Omental fat pad (tissue), 4 donors: ENCODE measurements around the gene TLR1. TPM values are rescaled to one million over a fixed set of nuclear protein-coding genes. Genes with fewer than 3 reads are reported as not detected.
A peak's percentile ranks its signal among the peaks of the same experiment; 100 is the strongest.

Experiments
- ATAC-seq: fragments of 150-250 bp; one replicate; pipeline ENCODE4 v1.9.1; 2016; ENCODE audit warnings: mild to moderate bottlenecking, moderate library complexity; ENCODE audit not compliant: low FRiP score
- DNase-seq: peaks from one replicate; pipeline ENCODE4 v3.0.0-alpha.2; 2019; ENCODE audit warnings: low spot score
- CTCF ChIP-seq, 3 donors: fragments of 450-650 bp; IDR thresholded peaks; one replicate each; pipeline ENCODE4 v1.5.1; 2016 to 2017; ENCODE audit warnings: antibody characterized with exemption in 3 of 3, mild to moderate bottlenecking in 3 of 3, moderate library complexity in 2 of 3
- total RNA-seq, 4 donors: library from RNA; depleted of rRNA; stranded (reverse); fragments of >200 nt; gene quantifications; one replicate each; pipeline ENCODE4 v1.1.0, GENCODE V29; 2016

TLR1 gene
- total RNA-seq, 4 donors from 2014 or later: 17.0 to 35.8 (median 27.1) TPM

GRCh38 chr4:38805530-38806145, 1.0 kb upstream of the TLR1 start:
- DNase-seq (no peak), ATAC-seq (no peak)

GRCh38 chr4:38803833-38804653, 548 bp downstream of the TLR1 start:
- ATAC-seq (peak; percentile 54), DNase-seq (no peak)
- TF ChIP-seq CTCF (IDR thresholded peaks at IDR 0.05): no peak

More at GRCh38 chr4:38805530-38806145, 1.0 kb upstream of the TLR1 start:
- TF ChIP-seq CTCF (IDR thresholded peaks at IDR 0.05): no peak

GRCh38 chr4:38802561-38803355, 1.8 kb downstream of the TLR1 start:
- TF ChIP-seq CTCF (IDR thresholded peaks at IDR 0.05): no peak
- ATAC-seq: no peak
- no peak for DNase-seq

DNA sequence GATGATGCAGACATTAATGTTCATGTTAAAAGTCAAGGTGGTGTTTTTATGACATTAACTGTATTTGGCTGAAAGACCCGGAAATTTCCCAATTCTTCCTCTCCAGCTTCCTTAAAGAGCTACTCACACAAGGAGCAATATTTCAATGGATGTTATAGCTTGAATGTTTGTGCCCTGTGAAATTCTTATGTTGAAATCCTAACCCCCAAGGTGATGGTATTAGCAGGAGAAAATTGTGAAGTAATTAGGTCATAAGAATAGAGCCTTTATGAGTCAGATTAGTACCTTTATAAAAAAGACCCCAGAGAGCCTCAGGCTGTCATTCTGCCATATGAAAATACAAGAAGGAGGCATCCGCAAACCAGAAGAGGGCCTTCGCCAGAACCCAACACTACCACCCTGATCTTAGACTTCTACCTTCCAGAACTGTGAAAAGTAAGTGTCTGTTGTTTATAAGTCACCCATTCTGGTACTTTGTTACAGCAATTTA, 3.6 kb downstream of the TLR1 start:
- TF ChIP-seq CTCF (IDR thresholded peaks at IDR 0.05): no peak
- ATAC-seq (no peak), DNase-seq (no peak)

DNA sequence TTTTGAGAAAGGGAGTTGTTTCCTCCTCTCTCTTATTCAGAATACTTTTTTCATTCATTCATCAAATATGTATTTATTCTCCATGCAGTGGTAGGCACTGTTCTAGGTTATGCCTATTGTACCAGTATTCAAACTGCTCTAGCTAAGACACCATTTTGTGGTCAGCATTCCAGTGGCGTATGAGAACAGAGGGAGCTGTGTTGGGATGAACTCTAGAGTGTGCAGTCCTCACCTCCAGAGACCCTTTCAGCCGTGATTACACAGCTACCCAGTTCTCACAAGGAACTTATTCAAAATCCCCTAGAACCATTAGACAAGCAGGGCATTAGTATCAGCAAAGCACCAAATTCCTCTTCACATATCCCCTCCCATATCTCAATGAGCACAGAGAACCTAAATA, 4.2 kb downstream of the TLR1 start:
- TF ChIP-seq CTCF (IDR thresholded peaks at IDR 0.05): no peak
- ATAC-seq: no peak
- no peak for DNase-seq

- DNase-seq (no peak), ATAC-seq (no peak)
Observed at GRCh38 chr4:38795087-38795486, 9.5 kb downstream of the TLR1 start.

More at GRCh38 chr4:38795087-38795486, 9.5 kb downstream of the TLR1 start:
- TF ChIP-seq CTCF (IDR thresholded peaks at IDR 0.05): no peak
